Astrocyte (in vitro differentiated cells and primary cell): ENCODE results near the gene GPANK1. TPM values are rescaled to one million over a fixed set of nuclear protein-coding genes. Genes with fewer than 3 reads are reported as not detected.

ENCODE experiments used
- DNase-seq: peaks from one replicate; pipeline ENCODE4 v3.0.0-alpha.2; 2010; ENCODE audit warnings: low read depth
- FAIRE-seq: peaks from 2 replicates; lab custom pipeline; 2011; peaks lifted over from hg19 to GRCh38; lab: Jason Lieb, UNC
- H2AFZ ChIP-seq: 2 replicates; pipeline ENCODE4 v1.6.0; 2012; ENCODE audit warnings: low read depth, low read length, inconsistent platforms
- H3K27ac ChIP-seq: 2 replicates; pipeline ENCODE4 v1.5.1; 2011; ENCODE audit warnings: low read depth, low read length, inconsistent platforms
- H3K27me3 ChIP-seq: 2 replicates; pipeline ENCODE4 v1.6.0; 2011; ENCODE audit warnings: low read length, inconsistent platforms; ENCODE audit not compliant: insufficient read depth
- H3K36me3 ChIP-seq: 2 replicates; pipeline ENCODE4 v1.5.1; 2011; ENCODE audit warnings: low read length, inconsistent platforms; ENCODE audit not compliant: insufficient read depth
- H3K4me1 ChIP-seq: 2 replicates; pipeline ENCODE4 v1.5.1; 2011; ENCODE audit warnings: low read length, inconsistent platforms; ENCODE audit not compliant: insufficient read depth
- H3K4me2 ChIP-seq: 2 replicates; pipeline ENCODE4 v1.6.0; 2012; ENCODE audit warnings: low read length, inconsistent platforms
- H3K4me3 ChIP-seq: 2 replicates; pipeline ENCODE4 v1.5.1; 2011; ENCODE audit warnings: low read depth, mild to moderate bottlenecking, low read length, inconsistent platforms; ENCODE audit not compliant: insufficient read depth
- H3K79me2 ChIP-seq: 2 replicates; pipeline ENCODE4 v1.6.0; 2012; ENCODE audit warnings: mild to moderate bottlenecking, low read length, inconsistent platforms; ENCODE audit not compliant: insufficient read depth
- H3K9ac ChIP-seq: 2 replicates; pipeline ENCODE4 v1.6.0; 2012; ENCODE audit warnings: mild to moderate bottlenecking, low read length, inconsistent platforms
- H3K9me3 ChIP-seq: 2 replicates; pipeline ENCODE4 v1.5.1; 2012; ENCODE audit warnings: low read depth, mild to moderate bottlenecking, low read length, inconsistent platforms; ENCODE audit not compliant: insufficient read depth
- H4K20me1 ChIP-seq: 2 replicates; pipeline ENCODE4 v1.6.0; 2012; ENCODE audit warnings: low read length, inconsistent platforms; ENCODE audit not compliant: insufficient read depth
- H3K27ac Mint-ChIP-seq: one replicate; pipeline ENCODE4 v1.8.0; 2021; ENCODE audit warnings: mild to moderate bottlenecking, mixed read lengths; ENCODE audit not compliant: unreplicated experiment
- H3K27me3 Mint-ChIP-seq: one replicate; pipeline ENCODE4 v1.8.0; 2021; ENCODE audit warnings: low read depth, mixed read lengths; ENCODE audit not compliant: unreplicated experiment
- H3K36me3 Mint-ChIP-seq: one replicate; pipeline ENCODE4 v1.8.0; 2021; ENCODE audit warnings: low read depth, mixed read lengths; ENCODE audit not compliant: unreplicated experiment
- H3K4me1 Mint-ChIP-seq: one replicate; pipeline ENCODE4 v1.8.0; 2021; ENCODE audit warnings: low read depth, mixed read lengths; ENCODE audit not compliant: unreplicated experiment
- H3K4me3 Mint-ChIP-seq: one replicate; pipeline ENCODE4 v1.8.0; 2021; ENCODE audit warnings: mild to moderate bottlenecking, moderate library complexity, mixed read lengths; ENCODE audit not compliant: unreplicated experiment
- H3K9me3 Mint-ChIP-seq: one replicate; pipeline ENCODE4 v1.8.0; 2021; ENCODE audit warnings: mild to moderate bottlenecking, mixed read lengths; ENCODE audit not compliant: unreplicated experiment
- EZH2 ChIP-seq: IDR thresholded peaks from 2 replicates; pipeline ENCODE4 v1.6.1; 2012; ENCODE audit warnings: mild to moderate bottlenecking, low read length, inconsistent platforms; ENCODE audit not compliant: insufficient read depth
- total RNA-seq: library from RNA; stranded (reverse); gene quantifications from 2 replicates; pipeline ENCODE4 v1.2.1, GENCODE V29; 2021
- TF ChIP-seq, protein P1 (sequence below): IDR thresholded peaks from 2 replicates; pipeline ENCODE4 v1.5.1; 2011; ENCODE audit warnings: low read depth, mild to moderate bottlenecking, inconsistent platforms, low read length, moderate library complexity; ENCODE audit not compliant: insufficient read depth

The GPANK1 gene
- total RNA-seq, 1 donor from 2014 or later: 13.8 TPM

DNA sequence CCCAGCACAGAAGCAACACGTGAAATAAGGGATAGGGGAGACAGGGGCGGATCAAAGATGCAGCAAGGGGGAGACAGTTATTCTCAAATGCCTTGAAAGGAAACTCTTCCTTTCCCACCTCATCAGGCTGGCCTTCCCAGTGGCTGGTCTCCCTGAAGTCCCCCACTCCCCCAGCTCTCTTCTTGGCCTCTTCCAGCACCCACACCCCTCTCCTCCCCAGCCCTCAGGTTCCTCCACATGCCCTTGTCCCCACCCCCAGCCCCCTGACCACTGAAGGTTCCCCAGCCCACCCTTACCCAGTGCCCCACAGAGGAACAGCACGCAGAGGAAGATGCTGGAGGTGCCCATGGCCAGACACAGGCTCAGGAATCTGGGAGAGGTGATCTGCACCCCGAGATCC lies 48.7 kb upstream of the GPANK1 start:
- peaks cover 14% of the 10 kb centered on the region for H3K27me3 Mint-ChIP-seq
- no peaks in the 10 kb centered on the region for H3K4me1 ChIP-seq
- H3K4me2 ChIP-seq: no peak overlapping the region
- peaks cover under 1% of the 10 kb centered on the region for H3K9me3 Mint-ChIP-seq
- FAIRE-seq: no peak
- no peak for DNase-seq
- no peak overlapping the region for H3K4me3 Mint-ChIP-seq
- no peaks in the 10 kb centered on the region for H3K9me3 ChIP-seq
- H3K4me3 ChIP-seq: no peak overlapping the region
- peaks cover 2% of the 10 kb centered on the region for H3K27me3 ChIP-seq
- H3K36me3 Mint-ChIP-seq: peaks cover 2% of the 10 kb centered on the region
- no peaks in the 10 kb centered on the region for H4K20me1 ChIP-seq
- no peaks in the 10 kb centered on the region for H3K79me2 ChIP-seq
- peaks cover 6% of the 10 kb centered on the region for H3K4me1 Mint-ChIP-seq
- H3K27ac ChIP-seq: no peak overlapping the region
- H3K9ac ChIP-seq: no peak overlapping the region
- H3K27ac Mint-ChIP-seq: no peak overlapping the region
- H3K36me3 ChIP-seq: no peaks in the 10 kb centered on the region
- TF ChIP-seq, protein P1, sequence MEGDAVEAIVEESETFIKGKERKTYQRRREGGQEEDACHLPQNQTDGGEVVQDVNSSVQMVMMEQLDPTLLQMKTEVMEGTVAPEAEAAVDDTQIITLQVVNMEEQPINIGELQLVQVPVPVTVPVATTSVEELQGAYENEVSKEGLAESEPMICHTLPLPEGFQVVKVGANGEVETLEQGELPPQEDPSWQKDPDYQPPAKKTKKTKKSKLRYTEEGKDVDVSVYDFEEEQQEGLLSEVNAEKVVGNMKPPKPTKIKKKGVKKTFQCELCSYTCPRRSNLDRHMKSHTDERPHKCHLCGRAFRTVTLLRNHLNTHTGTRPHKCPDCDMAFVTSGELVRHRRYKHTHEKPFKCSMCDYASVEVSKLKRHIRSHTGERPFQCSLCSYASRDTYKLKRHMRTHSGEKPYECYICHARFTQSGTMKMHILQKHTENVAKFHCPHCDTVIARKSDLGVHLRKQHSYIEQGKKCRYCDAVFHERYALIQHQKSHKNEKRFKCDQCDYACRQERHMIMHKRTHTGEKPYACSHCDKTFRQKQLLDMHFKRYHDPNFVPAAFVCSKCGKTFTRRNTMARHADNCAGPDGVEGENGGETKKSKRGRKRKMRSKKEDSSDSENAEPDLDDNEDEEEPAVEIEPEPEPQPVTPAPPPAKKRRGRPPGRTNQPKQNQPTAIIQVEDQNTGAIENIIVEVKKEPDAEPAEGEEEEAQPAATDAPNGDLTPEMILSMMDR: no peak
- TF ChIP-seq EZH2: no peak
- H2AFZ ChIP-seq: no peak overlapping the region

GRCh38 chr6:31712296-31712695 lies 47.5 kb upstream of the GPANK1 start:
- H3K4me2 ChIP-seq: no peak overlapping the region
- H3K9me3 Mint-ChIP-seq: no peaks in the 10 kb centered on the region
- no peak overlapping the region for H3K4me3 ChIP-seq
- peaks cover 2% of the 10 kb centered on the region for H3K27me3 ChIP-seq
- H3K4me1 ChIP-seq: no peaks in the 10 kb centered on the region
- no peak overlapping the region for H3K9ac ChIP-seq
- H3K27ac ChIP-seq: no peak overlapping the region
- H3K9me3 ChIP-seq: no peaks in the 10 kb centered on the region
- H3K79me2 ChIP-seq: no peaks in the 10 kb centered on the region
- FAIRE-seq (no peak), DNase-seq (no peak)
- no peaks in the 10 kb centered on the region for H4K20me1 ChIP-seq
- H3K27me3 Mint-ChIP-seq: peaks cover 15% of the 10 kb centered on the region
- no peak overlapping the region for H2AFZ ChIP-seq
- H3K27ac Mint-ChIP-seq: no peak overlapping the region
- H3K4me3 Mint-ChIP-seq: no peak overlapping the region
- H3K4me1 Mint-ChIP-seq: peaks cover 6% of the 10 kb centered on the region
- no peaks in the 10 kb centered on the region for H3K36me3 ChIP-seq
- TF ChIP-seq, protein P1: no peak
- TF ChIP-seq EZH2: no peak
- H3K36me3 Mint-ChIP-seq: peaks cover 2% of the 10 kb centered on the region

DNA sequence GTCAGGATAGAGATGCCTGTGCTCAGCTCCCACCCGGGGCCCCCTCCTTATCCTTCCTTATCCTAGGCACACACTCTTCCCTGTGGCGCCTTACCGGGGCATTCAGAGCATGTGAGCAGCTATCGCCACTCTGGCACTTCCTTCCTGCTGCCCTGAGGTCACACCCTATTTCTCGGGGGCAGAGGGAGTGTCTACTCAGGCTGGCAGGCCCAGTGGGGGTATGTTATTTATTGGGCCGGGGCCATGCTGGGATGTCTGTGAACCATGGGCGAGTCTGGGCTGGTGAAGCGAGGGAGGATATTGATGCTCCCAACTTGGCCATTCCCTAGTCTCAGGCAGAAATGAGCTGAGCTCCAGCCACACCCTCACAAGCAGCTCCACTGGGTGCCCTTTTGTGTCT lies 46.4 kb upstream of the GPANK1 start:
- no peak overlapping the region for H3K4me3 ChIP-seq
- Mint-ChIP-seq H3K27me3 (peaks cover 20% of the 10 kb centered on the region), H3K4me1 (peaks cover 6% of the 10 kb centered on the region), H3K27ac (no peak overlapping the region), H3K4me3 (no peak overlapping the region), H3K36me3 (peaks cover 2% of the 10 kb centered on the region), H3K9me3 (no peaks in the 10 kb centered on the region)
- no peaks in the 10 kb centered on the region for H4K20me1 ChIP-seq
- no peaks in the 10 kb centered on the region for H3K79me2 ChIP-seq
- H3K27me3 ChIP-seq: peaks cover 2% of the 10 kb centered on the region
- no peak for TF ChIP-seq EZH2
- TF ChIP-seq, protein P1: no peak
- no peak overlapping the region for H3K9ac ChIP-seq
- H2AFZ ChIP-seq: no peak overlapping the region
- no peak for FAIRE-seq
- no peaks in the 10 kb centered on the region for H3K36me3 ChIP-seq
- no peak overlapping the region for H3K4me2 ChIP-seq
- no peaks in the 10 kb centered on the region for H3K4me1 ChIP-seq
- no peak overlapping the region for H3K27ac ChIP-seq
- no peaks in the 10 kb centered on the region for H3K9me3 ChIP-seq
- DNase-seq: no peak
